Astrocyte (in vitro differentiated cells and primary cell): ENCODE measurements around the gene TMEM108. TPM values are rescaled to one million over a fixed set of nuclear protein-coding genes. Genes with fewer than 3 reads are reported as not detected.

Source experiments
- DNase-seq: peaks from one replicate; pipeline ENCODE4 v3.0.0-alpha.2; 2010; ENCODE audit warnings: low read depth
- FAIRE-seq: peaks from 2 replicates; lab custom pipeline; 2011; peaks lifted over from hg19 to GRCh38; lab: Jason Lieb, UNC
- H2AFZ ChIP-seq: 2 replicates; pipeline ENCODE4 v1.6.0; 2012; ENCODE audit warnings: low read depth, low read length, inconsistent platforms
- H3K27ac ChIP-seq: 2 replicates; pipeline ENCODE4 v1.5.1; 2011; ENCODE audit warnings: low read depth, low read length, inconsistent platforms
- H3K27me3 ChIP-seq: 2 replicates; pipeline ENCODE4 v1.6.0; 2011; ENCODE audit warnings: low read length, inconsistent platforms; ENCODE audit not compliant: insufficient read depth
- H3K36me3 ChIP-seq: 2 replicates; pipeline ENCODE4 v1.5.1; 2011; ENCODE audit warnings: low read length, inconsistent platforms; ENCODE audit not compliant: insufficient read depth
- H3K4me1 ChIP-seq: 2 replicates; pipeline ENCODE4 v1.5.1; 2011; ENCODE audit warnings: low read length, inconsistent platforms; ENCODE audit not compliant: insufficient read depth
- H3K4me2 ChIP-seq: 2 replicates; pipeline ENCODE4 v1.6.0; 2012; ENCODE audit warnings: low read length, inconsistent platforms
- H3K4me3 ChIP-seq: 2 replicates; pipeline ENCODE4 v1.5.1; 2011; ENCODE audit warnings: low read depth, mild to moderate bottlenecking, low read length, inconsistent platforms; ENCODE audit not compliant: insufficient read depth
- H3K79me2 ChIP-seq: 2 replicates; pipeline ENCODE4 v1.6.0; 2012; ENCODE audit warnings: mild to moderate bottlenecking, low read length, inconsistent platforms; ENCODE audit not compliant: insufficient read depth
- H3K9ac ChIP-seq: 2 replicates; pipeline ENCODE4 v1.6.0; 2012; ENCODE audit warnings: mild to moderate bottlenecking, low read length, inconsistent platforms
- H3K9me3 ChIP-seq: 2 replicates; pipeline ENCODE4 v1.5.1; 2012; ENCODE audit warnings: low read depth, mild to moderate bottlenecking, low read length, inconsistent platforms; ENCODE audit not compliant: insufficient read depth
- H4K20me1 ChIP-seq: 2 replicates; pipeline ENCODE4 v1.6.0; 2012; ENCODE audit warnings: low read length, inconsistent platforms; ENCODE audit not compliant: insufficient read depth
- H3K27ac Mint-ChIP-seq: one replicate; pipeline ENCODE4 v1.8.0; 2021; ENCODE audit warnings: mild to moderate bottlenecking, mixed read lengths; ENCODE audit not compliant: unreplicated experiment
- H3K27me3 Mint-ChIP-seq: one replicate; pipeline ENCODE4 v1.8.0; 2021; ENCODE audit warnings: low read depth, mixed read lengths; ENCODE audit not compliant: unreplicated experiment
- H3K36me3 Mint-ChIP-seq: one replicate; pipeline ENCODE4 v1.8.0; 2021; ENCODE audit warnings: low read depth, mixed read lengths; ENCODE audit not compliant: unreplicated experiment
- H3K4me1 Mint-ChIP-seq: one replicate; pipeline ENCODE4 v1.8.0; 2021; ENCODE audit warnings: low read depth, mixed read lengths; ENCODE audit not compliant: unreplicated experiment
- H3K4me3 Mint-ChIP-seq: one replicate; pipeline ENCODE4 v1.8.0; 2021; ENCODE audit warnings: mild to moderate bottlenecking, moderate library complexity, mixed read lengths; ENCODE audit not compliant: unreplicated experiment
- H3K9me3 Mint-ChIP-seq: one replicate; pipeline ENCODE4 v1.8.0; 2021; ENCODE audit warnings: mild to moderate bottlenecking, mixed read lengths; ENCODE audit not compliant: unreplicated experiment
- EZH2 ChIP-seq: IDR thresholded peaks from 2 replicates; pipeline ENCODE4 v1.6.1; 2012; ENCODE audit warnings: mild to moderate bottlenecking, low read length, inconsistent platforms; ENCODE audit not compliant: insufficient read depth
- total RNA-seq: library from RNA; stranded (reverse); gene quantifications from 2 replicates; pipeline ENCODE4 v1.2.1, GENCODE V29; 2021
- TF ChIP-seq, protein P1 (sequence below): IDR thresholded peaks from 2 replicates; pipeline ENCODE4 v1.5.1; 2011; ENCODE audit warnings: low read depth, mild to moderate bottlenecking, inconsistent platforms, low read length, moderate library complexity; ENCODE audit not compliant: insufficient read depth

The TMEM108 gene
- total RNA-seq, 1 donor from 2014 or later = 5.6 TPM

DNA sequence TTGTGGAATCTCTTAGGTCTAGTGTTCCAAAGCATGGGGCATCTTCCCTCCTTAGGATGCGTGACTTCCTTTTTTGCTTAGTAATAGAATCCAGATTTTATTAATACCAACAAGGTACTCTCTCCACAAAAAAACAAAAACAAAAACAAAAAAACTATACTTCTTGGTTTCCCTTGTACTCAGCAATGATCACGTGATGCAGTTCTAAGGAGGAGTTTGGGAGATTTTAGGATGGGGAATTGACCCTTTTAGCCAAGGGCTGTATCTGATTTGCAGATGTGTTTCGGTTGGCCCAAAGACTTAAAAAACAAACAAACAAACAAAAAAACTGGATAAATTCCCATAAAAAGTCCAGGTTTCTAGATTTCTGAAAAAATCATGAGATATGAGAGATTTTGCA, 12.6 kb upstream of the TMEM108 start:
- H3K4me2 ChIP-seq = no peak overlapping the region
- DNase-seq (no peak), FAIRE-seq (no peak)
- no peak overlapping the region for H3K9ac ChIP-seq
- peaks cover 1% of the 10 kb centered on the region for H3K4me1 Mint-ChIP-seq
- no peak overlapping the region for H3K27ac Mint-ChIP-seq
- no peaks in the 10 kb centered on the region for H3K36me3 Mint-ChIP-seq
- no peak overlapping the region for H3K4me3 ChIP-seq
- H3K9me3 ChIP-seq = no peaks in the 10 kb centered on the region
- peaks cover 4% of the 10 kb centered on the region for H3K27me3 ChIP-seq
- no peak overlapping the region for H2AFZ ChIP-seq
- H3K9me3 Mint-ChIP-seq = no peaks in the 10 kb centered on the region
- TF ChIP-seq, protein P1, sequence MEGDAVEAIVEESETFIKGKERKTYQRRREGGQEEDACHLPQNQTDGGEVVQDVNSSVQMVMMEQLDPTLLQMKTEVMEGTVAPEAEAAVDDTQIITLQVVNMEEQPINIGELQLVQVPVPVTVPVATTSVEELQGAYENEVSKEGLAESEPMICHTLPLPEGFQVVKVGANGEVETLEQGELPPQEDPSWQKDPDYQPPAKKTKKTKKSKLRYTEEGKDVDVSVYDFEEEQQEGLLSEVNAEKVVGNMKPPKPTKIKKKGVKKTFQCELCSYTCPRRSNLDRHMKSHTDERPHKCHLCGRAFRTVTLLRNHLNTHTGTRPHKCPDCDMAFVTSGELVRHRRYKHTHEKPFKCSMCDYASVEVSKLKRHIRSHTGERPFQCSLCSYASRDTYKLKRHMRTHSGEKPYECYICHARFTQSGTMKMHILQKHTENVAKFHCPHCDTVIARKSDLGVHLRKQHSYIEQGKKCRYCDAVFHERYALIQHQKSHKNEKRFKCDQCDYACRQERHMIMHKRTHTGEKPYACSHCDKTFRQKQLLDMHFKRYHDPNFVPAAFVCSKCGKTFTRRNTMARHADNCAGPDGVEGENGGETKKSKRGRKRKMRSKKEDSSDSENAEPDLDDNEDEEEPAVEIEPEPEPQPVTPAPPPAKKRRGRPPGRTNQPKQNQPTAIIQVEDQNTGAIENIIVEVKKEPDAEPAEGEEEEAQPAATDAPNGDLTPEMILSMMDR = no peak
- no peak for TF ChIP-seq EZH2
- H4K20me1 ChIP-seq = no peaks in the 10 kb centered on the region
- no peaks in the 10 kb centered on the region for H3K36me3 ChIP-seq
- no peak overlapping the region for H3K27ac ChIP-seq
- H3K4me3 Mint-ChIP-seq = no peak overlapping the region
- H3K79me2 ChIP-seq = no peaks in the 10 kb centered on the region
- H3K27me3 Mint-ChIP-seq = peaks cover 6% of the 10 kb centered on the region
- H3K4me1 ChIP-seq = no peaks in the 10 kb centered on the region

DNA sequence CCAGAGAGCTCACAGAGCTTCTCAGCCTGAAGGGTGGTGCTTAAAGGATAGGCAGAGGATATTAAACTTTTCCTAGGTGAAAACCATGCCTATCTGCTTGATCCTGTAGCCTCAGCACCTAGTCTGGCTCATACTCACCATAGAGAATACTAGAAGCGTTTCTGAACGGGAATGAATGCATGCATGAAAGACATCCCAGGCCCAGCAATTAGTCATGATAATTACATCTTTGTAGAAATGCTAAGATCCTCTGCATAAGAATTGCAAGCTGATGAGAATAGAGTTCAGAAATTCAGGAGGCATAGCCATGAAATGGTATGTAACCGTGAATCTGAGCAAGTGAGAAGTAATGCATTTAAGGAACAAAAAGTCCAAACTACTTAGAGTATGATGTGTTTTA, 5.9 kb upstream of the TMEM108 start:
- TF ChIP-seq, protein P1 = no peak
- no peak for TF ChIP-seq EZH2
- Mint-ChIP-seq H3K27me3 (peaks cover 8% of the 10 kb centered on the region), H3K36me3 (no peaks in the 10 kb centered on the region), H3K27ac (no peak overlapping the region), H3K4me3 (no peak overlapping the region), H3K9me3 (no peaks in the 10 kb centered on the region), H3K4me1 (no peaks in the 10 kb centered on the region)
- Histone ChIP-seq H3K27ac (no peak overlapping the region), H3K27me3 (peaks cover 11% of the 10 kb centered on the region), H3K4me2 (no peak overlapping the region), H3K4me1 (no peaks in the 10 kb centered on the region), H3K9me3 (no peaks in the 10 kb centered on the region), H2AFZ (no peak overlapping the region), H3K9ac (no peak overlapping the region), H4K20me1 (no peaks in the 10 kb centered on the region), H3K36me3 (no peaks in the 10 kb centered on the region), H3K79me2 (no peaks in the 10 kb centered on the region), H3K4me3 (no peak overlapping the region)
- FAIRE-seq (no peak), DNase-seq (no peak)

DNA sequence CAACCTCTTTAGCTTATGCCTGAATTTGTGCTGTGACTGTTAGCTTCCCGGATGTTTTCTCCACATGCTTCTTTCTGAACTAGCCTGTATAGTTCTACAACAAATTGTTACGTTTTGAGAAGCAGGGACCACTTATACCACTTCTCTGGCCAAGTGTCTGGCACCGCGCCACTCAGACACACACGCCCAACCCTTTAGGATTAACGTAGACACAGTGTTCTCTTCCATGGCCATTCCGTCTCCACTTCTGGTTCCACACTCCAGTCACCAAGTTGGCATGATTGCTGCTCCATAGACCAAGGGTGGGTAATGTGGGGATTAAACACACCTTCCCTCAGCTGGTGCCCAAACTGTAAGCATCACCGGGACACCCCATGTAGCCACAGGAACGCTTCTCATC, 755 bp upstream of the TMEM108 start:
- Histone ChIP-seq H3K4me3 (peak overlapping the region; percentile 71), H3K4me2 (peak overlapping the region; percentile 94), H2AFZ (peak overlapping the region; percentile 96), H3K36me3 (no peaks in the 10 kb centered on the region), H3K9ac (no peak overlapping the region), H3K79me2 (no peaks in the 10 kb centered on the region), H3K27me3 (peaks cover 8% of the 10 kb centered on the region), H3K27ac (no peak overlapping the region), H3K4me1 (peaks cover 20% of the 10 kb centered on the region), H4K20me1 (no peaks in the 10 kb centered on the region), H3K9me3 (no peaks in the 10 kb centered on the region)
- no peaks in the 10 kb centered on the region for H3K9me3 Mint-ChIP-seq
- peak overlapping the region; percentile 82 for H3K4me3 Mint-ChIP-seq
- no peak for TF ChIP-seq EZH2
- TF ChIP-seq, protein P1 = no peak
- no peaks in the 10 kb centered on the region for H3K36me3 Mint-ChIP-seq
- DNase-seq (no peak), FAIRE-seq (no peak)
- peaks cover 13% of the 10 kb centered on the region for H3K27me3 Mint-ChIP-seq
- peaks cover 1% of the 10 kb centered on the region for H3K4me1 Mint-ChIP-seq
- peak overlapping the region; percentile 21 for H3K27ac Mint-ChIP-seq
